Left colon (tissue), 2 donors: ENCODE results near the gene INTS2. TPM values are rescaled to one million over a fixed set of nuclear protein-coding genes. Genes with fewer than 3 reads are reported as not detected.
"Not testable (repeated sequence)": the region's sequence is repeated elsewhere in the genome, so short reads cannot be mapped to it uniquely, and the experiment has no call there.

Source experiments
- ATAC-seq: fragments of 200-7000 bp; cut with Tn5 transposase; one replicate; pipeline ENCODE4 v1.9.1; 2020; ENCODE audit warnings: mild to moderate bottlenecking, moderate library complexity
- DNase-seq, 2 donors: peaks; one replicate each; pipeline ENCODE4 v3.0.0-alpha.2; 2020
- intact Hi-C, 2 donors: fragments of 100-400 bp; cut with DNase I in 1 of 2; cut with micrococcal nuclease in 1 of 2; formaldehyde crosslinking; loops; one replicate each; pipeline versions ENCODE4 v1.11.2 to v1.14.0; 2022; cut with DNase I, micrococcal nuclease
- long read RNA-seq: library from polyadenylated mRNA; unstranded; transcript quantifications from one replicate; pipeline ENCODE4 v2.0.0, GENCODE V29; 2021
- total RNA-seq, 2 donors: library from RNA; stranded (reverse); fragmentation: NEBNext Ultra II Directional; extraction: Animal tissue kit (Norgen Biotek cat#: 25700); gene quantifications; one replicate each; pipeline ENCODE4 v1.2.1, GENCODE V29; 2021
- donor health status: DM: no; HTN: no; CAD: no.
- donor health status: DM: yes; HTN: yes; CAD: no.

Gene INTS2
- 1 to 10 TPM; 9.2 to 9.8 TPM for total RNA-seq
- long read RNA-seq, partial matches to known transcripts, result 1 of 2 reads
- long read RNA-seq, other reads (novel, unspliced or antisense), result 1 of 2 reads

GRCh38 chr17:61927208-61928100 is at the start of gene INTS2:
Gene INTS2 (minus strand): TSS chr17:61927982. CDS start chr17:61926644, 1,338 bp downstream.
- intact Hi-C loops, result loop anchor here in 1 of 2 donors (5.0 kb wide), 1 partner anchor 135 kb away; no protein-coding TSS in a partner anchor
- ATAC-seq, result peak; percentile 95
- peak; percentile 95 to 97 for DNase-seq

- intact Hi-C loops, result no loop called here
- DNase-seq (no peak), ATAC-seq (no peak)
Measured at GRCh38 chr17:61974115-61974514, 46.3 kb upstream of the INTS2 start.

GRCh38 chr17:61972311-61972710 is 44.5 kb upstream of the INTS2 start:
- DNase-seq, result no peak
- no peak for ATAC-seq
- intact Hi-C loops, result no loop called here

GRCh38 chr17:61970030-61970429 is 42.2 kb upstream of the INTS2 start:
- ATAC-seq, result no peak
- intact Hi-C loops, result no loop called here
- DNase-seq, result no peak

- DNase-seq (no peak), ATAC-seq (no peak)
- intact Hi-C loops, result no loop called here
Measured at GRCh38 chr17:61968757-61969156, 41.0 kb upstream of the INTS2 start.

- no peak for DNase-seq
- no peak for ATAC-seq
- intact Hi-C loops, result no loop called here
Measured at GRCh38 chr17:61967729-61968128, 39.9 kb upstream of the INTS2 start.

GRCh38 chr17:61966191-61966590 is 38.4 kb upstream of the INTS2 start:
- ATAC-seq, result no peak
- no peak for DNase-seq
- intact Hi-C loops, result no loop called here

GRCh38 chr17:61955619-61956018 is 27.8 kb upstream of the INTS2 start:
- intact Hi-C loops, result no loop called here
- ATAC-seq, result no peak

GRCh38 chr17:61947367-61948078 is 19.7 kb upstream of the INTS2 start:
- intact Hi-C loops, result no loop called here
- no peak for DNase-seq
- peak; percentile 92 for ATAC-seq

More at GRCh38 chr17:61955619-61956018, 27.8 kb upstream of the INTS2 start:
- no peak for DNase-seq

- ATAC-seq (no peak), DNase-seq (no peak)
- intact Hi-C loops, result no loop called here
Measured at GRCh38 chr17:61946359-61946758, 18.6 kb upstream of the INTS2 start.

GRCh38 chr17:61943117-61943516 is 15.3 kb upstream of the INTS2 start:
- intact Hi-C loops, result no loop called here
- no peak for ATAC-seq
- DNase-seq, result no peak

- no peak for DNase-seq
- ATAC-seq, result no peak
- intact Hi-C loops, result no loop called here
Measured at GRCh38 chr17:61942085-61942484, 14.3 kb upstream of the INTS2 start.

GRCh38 chr17:61928101-61928436 is 287 bp upstream of the INTS2 start:
- no peak for DNase-seq
- no peak for ATAC-seq
- intact Hi-C loops, result loop anchor here in 1 of 2 donors (5.0 kb wide), 1 partner anchor 134 kb away; no protein-coding TSS in a partner anchor

GRCh38 chr17:61926826-61927207 is 965 bp downstream of the INTS2 start:
- intact Hi-C loops, result loop anchor here in 1 of 2 donors (5.0 kb wide), 1 partner anchor 135 kb away; no protein-coding TSS in a partner anchor

GRCh38 chr17:61915162-61915561 is 12.6 kb downstream of the INTS2 start:
- ATAC-seq, intact Hi-C loops: not testable (repeated sequence)

More at GRCh38 chr17:61926826-61927207, 965 bp downstream of the INTS2 start:
- ATAC-seq (peak; percentile 9), DNase-seq (no peak)

GRCh38 chr17:61908292-61909037 is 19.3 kb downstream of the INTS2 start:
- intact Hi-C loops, result no loop called here
- DNase-seq (no peak), ATAC-seq (no peak)

More at GRCh38 chr17:61915162-61915561, 12.6 kb downstream of the INTS2 start:
- not testable (repeated sequence) for DNase-seq

- ATAC-seq, result no peak
- no peak for DNase-seq
Measured at GRCh38 chr17:61907361-61907760, 20.4 kb downstream of the INTS2 start.

GRCh38 chr17:61904094-61904710 is 23.6 kb downstream of the INTS2 start:
- ATAC-seq, result no peak
- intact Hi-C loops, result no loop called here
- no peak for DNase-seq

More at GRCh38 chr17:61907361-61907760, 20.4 kb downstream of the INTS2 start:
- intact Hi-C loops, result no loop called here
